ENCODE results near the gene WDFY4. TPM values are rescaled to one million over a fixed set of nuclear protein-coding genes. Genes with fewer than 3 reads are reported as not detected.
A peak's percentile ranks its signal among the peaks of the same experiment; 100 is the strongest.

WDFY4 gene
- total RNA-seq, 1 donor from 2014 or later = 33.8 TPM

DNA sequence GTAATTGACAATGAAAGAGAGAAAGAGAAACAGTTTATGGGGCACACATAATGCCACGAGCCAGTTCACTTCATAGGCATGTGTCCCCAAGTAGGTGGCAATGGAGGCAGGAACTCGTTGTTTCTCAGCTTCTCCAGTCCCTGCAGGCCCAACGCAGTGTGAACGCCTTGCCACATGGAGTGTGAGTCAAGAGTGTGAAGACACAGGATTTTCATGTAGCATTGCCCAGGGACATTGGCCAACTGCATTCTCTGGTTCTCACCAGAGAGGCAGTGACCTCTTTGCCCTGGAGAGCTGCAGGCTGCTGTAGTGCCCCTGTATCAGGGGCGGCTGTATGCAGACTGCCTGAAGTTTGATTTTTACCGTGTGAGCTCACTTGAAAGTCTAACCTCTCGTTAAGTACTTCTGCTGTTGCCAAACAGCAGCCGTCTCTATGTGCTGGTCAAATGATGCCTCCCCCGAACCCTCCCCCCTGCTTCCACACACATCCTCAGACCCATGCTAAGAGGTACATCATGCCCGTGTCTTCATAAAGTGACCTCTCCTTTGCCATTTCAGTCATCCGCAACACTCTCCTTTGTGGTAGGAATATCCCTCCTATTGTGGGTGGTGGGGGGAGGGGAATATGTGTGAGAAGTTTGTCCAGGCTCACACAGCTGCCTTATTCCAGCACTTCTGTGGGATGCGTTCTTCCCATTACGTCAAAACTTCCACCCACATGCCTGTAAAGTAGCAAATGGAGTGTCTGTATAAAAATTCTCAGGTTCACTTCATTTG lies 242.3 kb downstream of the WDFY4 start:
- TF ChIP-seq, protein P1, sequence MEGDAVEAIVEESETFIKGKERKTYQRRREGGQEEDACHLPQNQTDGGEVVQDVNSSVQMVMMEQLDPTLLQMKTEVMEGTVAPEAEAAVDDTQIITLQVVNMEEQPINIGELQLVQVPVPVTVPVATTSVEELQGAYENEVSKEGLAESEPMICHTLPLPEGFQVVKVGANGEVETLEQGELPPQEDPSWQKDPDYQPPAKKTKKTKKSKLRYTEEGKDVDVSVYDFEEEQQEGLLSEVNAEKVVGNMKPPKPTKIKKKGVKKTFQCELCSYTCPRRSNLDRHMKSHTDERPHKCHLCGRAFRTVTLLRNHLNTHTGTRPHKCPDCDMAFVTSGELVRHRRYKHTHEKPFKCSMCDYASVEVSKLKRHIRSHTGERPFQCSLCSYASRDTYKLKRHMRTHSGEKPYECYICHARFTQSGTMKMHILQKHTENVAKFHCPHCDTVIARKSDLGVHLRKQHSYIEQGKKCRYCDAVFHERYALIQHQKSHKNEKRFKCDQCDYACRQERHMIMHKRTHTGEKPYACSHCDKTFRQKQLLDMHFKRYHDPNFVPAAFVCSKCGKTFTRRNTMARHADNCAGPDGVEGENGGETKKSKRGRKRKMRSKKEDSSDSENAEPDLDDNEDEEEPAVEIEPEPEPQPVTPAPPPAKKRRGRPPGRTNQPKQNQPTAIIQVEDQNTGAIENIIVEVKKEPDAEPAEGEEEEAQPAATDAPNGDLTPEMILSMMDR (IDR thresholded peaks at IDR 0.05) = no peak
- H3K27me3 ChIP-seq = no peaks in the 10 kb centered on the region
- no peaks in the 10 kb centered on the region for H3K9me3 ChIP-seq
- H3K4me3 ChIP-seq = no peak overlapping the region
- DNase-seq (ENCODE audit: low spot score in 2 of 2) = peak in 1 of 2 donors; percentile 18
- H3K4me1 ChIP-seq = no peaks in the 10 kb centered on the region
- H3K36me3 ChIP-seq = no peaks in the 10 kb centered on the region
- intact Hi-C loops (cut with DNase I) = no loop called here
- no peak overlapping the region for H3K27ac ChIP-seq

DNA sequence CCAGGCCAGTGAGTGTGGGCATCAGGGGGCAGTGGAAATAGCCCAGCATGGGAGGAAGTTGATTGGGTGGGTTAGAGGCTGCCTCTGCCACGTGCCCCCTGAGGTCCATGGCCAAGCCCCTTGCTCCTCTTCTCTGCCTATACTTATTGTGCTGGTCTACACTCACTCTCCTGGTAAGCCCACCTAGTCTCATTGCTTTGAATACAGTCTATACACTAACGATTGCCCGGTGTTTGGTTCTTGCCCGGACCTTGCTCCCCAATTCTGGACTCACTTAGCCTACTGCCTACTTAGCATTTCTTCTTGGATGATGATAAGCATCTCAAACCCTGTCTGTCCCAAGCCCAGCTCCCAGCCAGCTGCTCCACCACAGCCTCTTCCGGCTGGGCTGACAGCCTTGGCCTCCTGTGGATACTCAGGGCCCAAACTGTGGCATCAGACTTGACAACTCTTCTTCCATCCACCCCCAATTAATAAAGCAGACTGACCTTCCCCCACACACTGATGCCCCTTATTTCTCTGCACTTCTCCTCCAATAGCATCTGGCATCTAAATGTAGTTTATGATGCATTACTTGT lies 244.8 kb downstream of the WDFY4 start:
- TF ChIP-seq, protein P1 (IDR thresholded peaks at IDR 0.05) = no peak
- intact Hi-C loops (cut with DNase I) = no loop called here
- Histone ChIP-seq H3K4me1 (no peaks in the 10 kb centered on the region), H3K27me3 (no peaks in the 10 kb centered on the region), H3K36me3 (no peaks in the 10 kb centered on the region), H3K9me3 (no peaks in the 10 kb centered on the region), H3K27ac (no peak overlapping the region), H3K4me3 (no peak overlapping the region)
- DNase-seq (ENCODE audit: low spot score in 2 of 2) = peak in 1 of 2 donors; percentile 48

DNA sequence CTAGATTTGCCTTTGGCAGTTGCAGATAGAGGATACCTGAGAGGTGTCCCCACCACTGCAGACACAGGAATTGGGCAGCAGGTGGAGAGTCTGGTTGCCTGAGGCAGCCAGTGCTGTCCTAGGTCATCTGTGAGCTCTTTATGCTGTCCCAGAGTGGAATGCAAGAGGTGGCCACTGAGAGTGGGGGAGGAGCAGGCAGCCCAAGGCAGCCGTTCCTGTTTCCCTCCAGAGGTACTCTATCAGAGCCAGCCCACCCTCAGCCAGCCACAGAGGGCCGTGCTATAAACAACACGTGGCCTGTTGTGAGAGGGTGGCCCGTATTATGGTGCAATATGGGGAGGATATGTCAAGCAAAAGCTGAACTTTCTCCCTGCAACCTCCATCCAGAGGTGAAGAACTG lies 246.5 kb downstream of the WDFY4 start:
- intact Hi-C loops (cut with DNase I) = no loop called here
- H3K4me1 ChIP-seq = no peaks in the 10 kb centered on the region
- H3K36me3 ChIP-seq = no peaks in the 10 kb centered on the region
- peak in 1 of 2 donors; percentile 12 for DNase-seq (ENCODE audit: low spot score in 2 of 2)
- no peak overlapping the region for H3K27ac ChIP-seq
- H3K27me3 ChIP-seq = no peaks in the 10 kb centered on the region
- H3K4me3 ChIP-seq = no peak overlapping the region
- H3K9me3 ChIP-seq = no peaks in the 10 kb centered on the region
- TF ChIP-seq, protein P1 (IDR thresholded peaks at IDR 0.05) = no peak

DNA sequence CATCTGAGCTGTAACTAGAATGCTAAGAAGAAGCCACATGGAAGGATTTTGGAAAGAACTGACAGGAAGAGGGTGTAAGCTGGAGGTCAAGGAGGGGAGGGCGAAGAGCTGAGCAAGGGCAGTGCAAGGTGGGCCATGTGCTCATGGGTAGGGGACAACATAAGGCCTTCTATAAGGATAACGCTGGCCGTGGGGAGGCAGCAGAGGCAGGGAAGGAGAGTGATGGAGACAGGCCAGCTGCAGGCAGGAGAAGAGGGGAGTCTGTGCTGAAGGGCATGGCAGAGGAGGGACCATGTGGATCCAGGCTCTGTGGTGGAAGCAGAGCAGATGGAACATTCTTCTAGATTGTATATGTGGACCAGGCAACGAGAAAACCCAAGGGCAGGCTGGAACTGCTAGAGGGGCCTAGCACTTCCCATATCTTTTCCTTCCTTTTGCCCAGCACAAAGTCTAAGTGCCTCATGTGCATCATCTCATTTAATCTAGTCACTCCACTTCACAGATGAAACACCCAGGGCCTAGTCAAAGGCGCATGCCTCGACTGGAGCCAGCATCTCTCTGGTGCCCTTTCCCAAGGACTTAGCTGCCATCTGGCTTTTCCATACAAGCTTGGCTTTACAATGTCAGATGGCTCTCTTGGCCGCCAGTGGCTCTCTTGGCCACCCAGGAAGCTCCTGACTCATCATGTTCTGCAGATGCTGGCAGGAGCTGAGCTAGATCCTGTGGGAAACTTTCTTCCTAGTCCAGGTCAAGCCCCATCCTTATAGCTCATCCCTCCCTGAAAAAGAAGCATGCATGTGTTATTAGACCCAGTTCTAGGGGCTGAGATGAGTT lies 248.4 kb downstream of the WDFY4 start:
- peak in 1 of 2 donors; percentile 44 for DNase-seq (ENCODE audit: low spot score in 2 of 2)
- TF ChIP-seq, protein P1 (IDR thresholded peaks at IDR 0.05) = no peak
- Histone ChIP-seq H3K27me3 (no peaks in the 10 kb centered on the region), H3K4me3 (no peak overlapping the region), H3K4me1 (no peaks in the 10 kb centered on the region), H3K36me3 (no peaks in the 10 kb centered on the region), H3K9me3 (no peaks in the 10 kb centered on the region), H3K27ac (no peak overlapping the region)
- intact Hi-C loops (cut with DNase I) = no loop called here

DNA sequence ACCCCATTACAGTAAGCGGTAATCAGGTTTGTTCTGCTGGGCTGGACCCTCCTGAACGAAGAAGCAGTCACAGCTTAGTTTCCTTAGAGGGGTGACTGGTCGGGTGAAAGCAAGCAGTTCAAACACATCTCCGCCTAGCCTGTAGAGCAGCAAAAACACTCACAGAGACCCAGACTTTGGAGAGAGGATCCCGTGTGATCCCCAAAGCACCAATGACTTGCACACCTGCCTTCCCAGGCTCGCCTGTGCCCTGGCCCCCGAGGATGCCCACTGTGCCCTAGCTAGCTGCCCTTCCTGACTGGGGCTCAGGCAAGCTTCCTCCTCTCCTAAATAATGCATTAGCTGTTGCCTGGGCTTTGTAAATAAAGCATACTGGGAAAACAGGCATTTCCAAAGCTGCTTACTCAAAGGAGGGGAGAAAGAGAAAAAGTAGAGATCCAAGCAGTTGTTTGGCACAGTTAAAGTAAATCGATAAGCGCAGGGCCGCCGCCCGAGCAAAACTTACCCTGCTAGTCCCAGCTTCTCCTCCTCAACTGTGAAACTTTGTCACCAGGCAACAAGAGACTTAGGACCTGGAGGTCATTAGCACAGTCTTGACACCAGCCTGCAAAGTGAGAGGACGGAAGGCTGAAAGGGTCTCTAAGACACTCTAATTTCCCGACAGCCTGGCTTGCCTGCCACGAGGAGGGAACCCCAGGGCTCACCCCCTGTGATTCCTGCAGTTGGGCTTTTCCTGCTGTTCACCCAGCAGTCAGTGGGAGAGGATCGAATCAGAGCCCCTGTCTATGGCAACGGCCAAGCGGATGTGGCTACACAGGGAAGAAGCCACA lies 250.2 kb downstream of the WDFY4 start:
- TF ChIP-seq, protein P1 (IDR thresholded peaks at IDR 0.05) = no peak
- H3K27ac ChIP-seq = no peak overlapping the region
- no peaks in the 10 kb centered on the region for H3K4me1 ChIP-seq
- no peaks in the 10 kb centered on the region for H3K36me3 ChIP-seq
- DNase-seq (ENCODE audit: low spot score in 2 of 2) = peak in 1 of 2 donors; percentile 55
- H3K9me3 ChIP-seq = no peaks in the 10 kb centered on the region
- intact Hi-C loops (cut with DNase I) = no loop called here
- H3K4me3 ChIP-seq = no peak overlapping the region
- no peaks in the 10 kb centered on the region for H3K27me3 ChIP-seq
